LNCaP clone FGC (cell line): Measurements from ENCODE around the gene TTC16.

ENCODE experiments used
- DNase-seq: peaks from one replicate; pipeline ENCODE4 v3.0.0-alpha.2; 2011; ENCODE audit warnings: low read depth
- H3K4me3 ChIP-seq: 2 replicates; pipeline ENCODE4 v1.5.1; 2011; ENCODE audit warnings: mild to moderate bottlenecking, low read depth, low read length, control low read depth
- CTCF ChIP-seq: IDR thresholded peaks from 2 replicates; pipeline ENCODE4 v1.5.1; 2012; ENCODE audit warnings: mild to moderate bottlenecking; ENCODE audit not compliant: control insufficient read depth, insufficient read depth; ENCODE audit errors: extremely low read depth

Gene TTC16

GRCh38 chr9:127689329-127690000 is 26.4 kb upstream of the TTC16 start:
- no peak for TF ChIP-seq CTCF
- DNase-seq: no peak
- no peak overlapping the region for H3K4me3 ChIP-seq

DNA sequence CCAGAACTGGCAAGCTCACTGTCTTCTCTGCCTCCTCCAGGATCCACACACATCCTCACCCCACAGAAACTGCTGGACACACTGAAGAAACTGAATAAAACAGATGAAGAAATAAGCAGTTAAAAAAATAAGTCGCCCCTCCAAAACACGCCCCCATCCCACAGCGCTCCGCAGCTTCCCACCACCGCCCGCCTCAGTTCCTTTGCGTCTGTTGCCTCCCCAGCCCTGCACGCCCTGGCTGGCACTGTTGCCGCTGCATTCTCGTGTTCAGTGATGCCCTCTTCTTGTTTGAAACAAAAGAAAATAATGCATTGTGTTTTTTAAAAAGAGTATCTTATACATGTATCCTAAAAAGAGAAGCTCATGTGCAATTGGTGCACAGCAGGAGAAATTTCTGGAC is 25.1 kb upstream of the TTC16 start:
- H3K4me3 ChIP-seq: no peak overlapping the region
- no peak for TF ChIP-seq CTCF
- DNase-seq: no peak

GRCh38 chr9:127692071-127692470 is 23.8 kb upstream of the TTC16 start:
- no peak for TF ChIP-seq CTCF
- H3K4me3 ChIP-seq: no peak overlapping the region
- DNase-seq: no peak

DNA sequence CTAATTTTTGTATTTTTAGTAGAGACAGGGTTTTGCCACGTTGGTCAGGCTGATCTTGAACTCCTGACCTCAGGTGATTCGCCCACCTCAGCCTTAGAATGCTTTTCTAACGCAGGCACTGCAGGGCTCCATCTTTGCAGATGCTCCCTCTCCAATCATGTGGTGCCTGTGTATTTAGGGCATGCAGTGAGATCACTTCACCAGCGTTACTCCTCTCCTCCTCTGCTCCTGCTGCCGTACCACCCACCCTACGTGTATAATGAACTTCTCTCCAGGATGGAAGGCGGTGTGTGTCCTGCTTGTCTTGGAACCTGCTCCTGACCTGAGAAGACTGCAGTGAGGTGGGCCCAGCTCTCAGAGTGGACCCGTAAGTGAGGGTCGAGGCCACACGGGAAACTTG is 22.7 kb upstream of the TTC16 start:
- TF ChIP-seq CTCF: no peak
- H3K4me3 ChIP-seq: no peak overlapping the region
- no peak for DNase-seq

DNA sequence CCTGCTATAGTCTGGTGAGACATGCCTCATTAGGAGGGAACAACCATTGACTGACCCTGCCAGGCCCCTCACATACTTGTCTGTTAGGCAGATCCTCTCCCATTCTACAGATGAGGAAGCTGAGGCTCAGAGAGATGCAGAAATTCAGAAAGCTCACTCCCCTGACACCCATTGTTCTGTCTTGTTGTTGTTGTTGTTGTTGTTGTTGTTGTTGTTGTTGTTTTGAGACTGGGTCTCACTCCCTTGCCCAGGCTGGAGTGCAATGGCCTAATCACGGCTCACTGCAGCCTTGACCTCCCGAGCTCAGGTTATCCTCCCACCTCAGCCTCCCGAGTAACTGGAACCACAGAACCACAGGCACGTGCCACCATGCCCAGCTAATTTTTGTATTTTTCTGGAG is 22.2 kb upstream of the TTC16 start:
- no peak for TF ChIP-seq CTCF
- DNase-seq: no peak
- no peak overlapping the region for H3K4me3 ChIP-seq

DNA sequence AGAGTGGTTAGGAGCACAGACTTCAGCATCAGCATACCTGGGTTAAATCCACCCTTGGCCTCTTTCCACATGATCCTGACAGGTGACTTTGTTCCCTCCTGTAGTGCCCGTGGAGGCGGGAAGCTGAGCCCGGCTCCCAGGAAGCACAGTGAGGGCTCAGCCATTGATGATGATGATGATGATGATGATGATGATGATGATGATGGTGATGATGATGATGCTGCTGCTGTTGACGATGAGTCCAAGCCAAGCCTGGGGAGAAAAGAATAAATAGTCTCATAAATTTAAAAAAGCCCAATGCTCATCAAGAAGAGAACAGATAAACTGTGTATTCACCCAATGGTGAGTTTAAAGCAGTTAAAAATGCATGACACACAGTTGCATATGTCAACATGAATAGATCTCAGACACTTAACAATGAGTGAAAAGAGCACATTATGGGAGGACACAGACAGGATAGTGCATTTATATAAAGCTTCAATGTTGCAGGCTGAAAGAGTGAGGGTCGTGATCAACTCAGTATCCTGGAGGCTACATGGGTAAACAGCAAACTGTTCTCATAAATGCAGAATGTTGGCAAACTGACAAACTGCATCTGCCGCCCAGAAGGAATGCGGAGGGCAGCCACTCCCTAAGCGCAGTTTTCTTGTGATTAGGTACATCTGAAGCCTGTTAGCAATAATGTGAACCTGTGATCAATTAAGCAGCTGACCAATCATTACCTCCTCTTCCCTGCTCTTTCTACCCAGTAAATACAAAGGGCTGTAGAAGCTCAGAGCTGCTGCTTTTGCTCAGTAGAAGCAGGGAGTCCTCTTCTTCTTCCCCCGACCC is 20.8 kb upstream of the TTC16 start:
- peak; percentile 7 for DNase-seq
- no peak overlapping the region for H3K4me3 ChIP-seq

More for the DNA sequence above, 20.8 kb upstream of the TTC16 start:
- no peak for TF ChIP-seq CTCF
